CD8-positive, alpha-beta memory T cell (primary cell): Measurements from ENCODE around the gene FKBP1A. TPM values are rescaled to one million over a fixed set of nuclear protein-coding genes. Genes with fewer than 3 reads are reported as not detected.
"Not testable (repeated sequence)": the region's sequence is repeated elsewhere in the genome, so short reads cannot be mapped to it uniquely, and the experiment has no call there.

Experiments
- CTCF ChIA-PET: fragments of 350-600 bp; sonication (Branson Sonifier 250); formaldehyde crosslinking; loops from one replicate; lab custom pipeline; 2021; ENCODE audit warnings: antibody characterized with exemption; lab: Charles Lee
- POLR2A ChIA-PET: fragments of 350-600 bp; sonication (Branson Sonifier 250); formaldehyde crosslinking; loops from one replicate; lab custom pipeline; 2021; ENCODE audit warnings: antibody characterized with exemption; lab: Charles Lee
- DNase-seq, 5 donors: peaks; one replicate each; pipeline versions ENCODE4 v3.0.0 to v3.0.0-alpha.2; 2020 to 2022; ENCODE audit warnings: mixed read lengths in 1 of 5
- H3K27ac ChIP-seq: one replicate; pipeline ENCODE4 v1.7.0; 2013; ENCODE audit warnings: low read depth, mild to moderate bottlenecking, low read length, moderate library complexity
- H3K27me3 ChIP-seq: 2 replicates; pipeline ENCODE4 v1.7.0; 2013; ENCODE audit warnings: low read length, mild to moderate bottlenecking; ENCODE audit not compliant: insufficient read depth, poor library complexity, severe bottlenecking
- H3K36me3 ChIP-seq: 2 replicates; pipeline ENCODE4 v1.7.0; 2013; ENCODE audit warnings: mild to moderate bottlenecking, low read length, moderate library complexity; ENCODE audit not compliant: insufficient read depth
- H3K4me1 ChIP-seq: 2 replicates; pipeline ENCODE4 v1.7.0; 2013; ENCODE audit warnings: mild to moderate bottlenecking, low read length, moderate library complexity; ENCODE audit not compliant: insufficient read depth
- H3K4me3 ChIP-seq: 2 replicates; pipeline ENCODE4 v1.7.0; 2013; ENCODE audit warnings: mild to moderate bottlenecking, low read length
- H3K9me3 ChIP-seq: 2 replicates; pipeline ENCODE4 v1.7.0; 2013; ENCODE audit warnings: mild to moderate bottlenecking, low read length
- H3K27ac Mint-ChIP-seq, 8 donors: one replicate each; pipeline ENCODE4 v1.8.0; 2020 to 2021; ENCODE audit warnings: mixed read lengths in 8 of 8, mild to moderate bottlenecking in 6 of 8, inconsistent platforms in 3 of 8, moderate library complexity in 3 of 8
- H3K27me3 Mint-ChIP-seq, 2 donors: one replicate each; pipeline ENCODE4 v1.8.0; 2020 to 2021; ENCODE audit warnings: mixed read lengths in 2 of 2, mild to moderate bottlenecking in 1 of 2, moderate library complexity in 1 of 2
- H3K36me3 Mint-ChIP-seq, 3 donors: one replicate each; pipeline ENCODE4 v1.8.0; 2020 to 2021; ENCODE audit warnings: mixed read lengths in 3 of 3, inconsistent platforms in 1 of 3, mild to moderate bottlenecking in 1 of 3
- H3K4me1 Mint-ChIP-seq, 3 donors: one replicate each; pipeline ENCODE4 v1.8.0; 2020 to 2021; ENCODE audit warnings: mixed read lengths in 3 of 3, inconsistent platforms in 1 of 3, mild to moderate bottlenecking in 1 of 3
- H3K4me3 Mint-ChIP-seq, 7 donors: one replicate each; pipeline ENCODE4 v1.8.0; 2020 to 2021; ENCODE audit warnings: mixed read lengths in 7 of 7, mild to moderate bottlenecking in 6 of 7, moderate library complexity in 4 of 7, inconsistent platforms in 2 of 7
- H3K9me3 Mint-ChIP-seq, 5 donors: one replicate each; pipeline ENCODE4 v1.8.0; 2020 to 2022; ENCODE audit warnings: mixed read lengths in 5 of 5, mild to moderate bottlenecking in 3 of 5, moderate library complexity in 2 of 5, inconsistent platforms in 1 of 5
- polyA plus RNA-seq: library from polyadenylated mRNA; unstranded; fragments of 300-500 nt; fragmentation: Illumina TruSeq; gene quantifications from one replicate; pipeline ENCODE4 v1.2.3, GENCODE V29; 2021
- total RNA-seq, 2 experiments: library from RNA; stranded (reverse); gene quantifications; one replicate each; pipeline ENCODE4 v1.2.3, GENCODE V29; 2021

FKBP1A gene
- total and polyA plus RNA-seq, 3 experiments from 2014 or later = 43.1 to 274 (median 274) TPM

DNA sequence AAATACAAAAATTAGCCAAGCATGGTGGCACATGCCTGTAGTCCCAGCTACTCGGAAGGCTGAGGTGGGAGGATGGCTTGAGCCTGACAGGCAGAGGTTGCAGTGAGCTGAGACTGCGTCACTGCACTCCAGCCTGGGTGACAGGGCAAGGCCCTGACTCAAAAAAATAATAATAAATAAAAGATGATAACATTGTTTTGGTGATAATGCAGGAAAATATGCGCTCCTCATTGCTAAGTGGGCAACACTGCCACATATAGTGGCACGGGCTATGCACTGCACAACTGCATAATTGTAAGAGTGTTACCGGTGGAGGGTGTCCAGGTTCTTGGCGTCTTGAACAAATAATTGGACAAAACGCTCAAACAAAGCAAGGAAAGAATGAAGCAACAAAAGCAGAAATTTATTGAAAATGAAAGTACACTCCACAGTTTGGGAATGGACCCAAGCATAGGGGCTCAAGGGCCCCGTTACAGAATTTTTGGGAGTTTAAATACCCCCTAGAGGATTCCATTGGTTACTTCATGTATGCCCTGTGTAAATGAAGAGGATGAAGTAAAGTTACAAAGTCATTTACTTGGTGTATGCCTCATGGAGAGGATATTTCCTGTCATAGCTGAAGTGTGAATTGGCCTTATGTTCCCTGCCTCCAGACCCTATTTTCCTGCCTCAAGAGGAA lies 49.3 kb downstream of the FKBP1A start:
- H3K4me3 ChIP-seq, H3K27me3 Mint-ChIP-seq, H3K36me3 Mint-ChIP-seq, DNase-seq, H3K9me3 ChIP-seq, H3K27ac Mint-ChIP-seq, H3K27ac ChIP-seq, H3K4me3 Mint-ChIP-seq, H3K36me3 ChIP-seq, H3K9me3 Mint-ChIP-seq, POLR2A ChIA-PET, CTCF ChIA-PET, H3K27me3 ChIP-seq: not testable (repeated sequence)
- peaks cover 15% of the 10 kb centered on the region for H3K4me1 ChIP-seq
- peaks cover 25 to 42% (median 35%) of the 10 kb centered on the region in 3 donors for H3K4me1 Mint-ChIP-seq

DNA sequence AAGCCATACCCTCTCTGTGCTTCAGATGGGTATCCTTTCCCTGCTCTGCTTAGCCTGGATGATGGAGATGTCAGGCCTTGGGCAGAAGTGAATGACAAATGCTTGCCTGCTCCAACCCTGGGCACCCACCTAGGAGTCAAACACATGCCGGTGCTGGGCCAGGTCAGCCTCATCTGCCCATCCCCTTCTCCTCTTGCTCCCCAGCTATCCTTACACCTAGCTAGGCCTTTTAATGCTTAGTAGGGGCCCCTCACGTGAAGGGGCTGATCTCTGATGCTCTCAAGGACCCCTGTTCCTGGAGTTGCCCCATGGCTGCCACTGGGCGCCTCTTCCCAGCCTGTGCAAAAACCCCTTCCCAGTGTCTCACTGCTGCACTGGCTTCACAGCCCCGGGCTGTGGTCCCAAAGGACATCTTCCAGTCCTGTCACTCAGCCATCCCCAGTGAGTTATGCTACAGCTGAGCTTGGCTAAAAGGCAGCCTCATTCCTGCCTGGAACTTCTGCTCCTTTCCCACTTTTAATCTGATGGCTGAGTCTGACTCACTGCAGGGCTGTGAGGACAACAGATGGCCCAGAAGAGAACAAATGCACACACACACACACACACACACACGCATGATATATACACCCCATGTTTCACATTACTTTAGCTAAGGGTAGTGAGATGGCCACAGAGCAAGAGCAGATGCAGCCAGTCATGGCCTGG lies 51.1 kb downstream of the FKBP1A start:
- CTCF ChIA-PET = no interaction called here

DNA sequence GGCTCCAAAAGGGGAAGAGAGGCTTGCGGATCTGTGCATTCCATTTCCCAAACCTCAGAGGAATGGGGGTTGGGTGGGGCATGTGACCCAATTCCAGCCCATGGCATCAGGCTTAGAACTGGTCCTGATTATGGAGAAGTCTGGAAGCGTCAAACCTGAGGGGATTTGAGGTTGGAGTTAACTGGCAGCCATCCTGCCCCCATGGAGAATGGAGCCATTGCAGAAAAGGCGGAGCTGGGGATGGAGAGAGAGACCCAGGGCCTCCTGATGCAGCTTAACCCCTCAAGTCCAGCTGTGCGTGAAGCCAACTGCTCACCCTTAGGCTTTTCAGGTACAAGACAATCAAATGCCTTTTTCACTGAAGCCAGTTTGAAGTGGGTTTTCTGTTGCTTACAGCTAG lies 54.1 kb downstream of the FKBP1A start:
- no peaks in the 10 kb centered on the region for H3K27me3 Mint-ChIP-seq
- H3K27ac Mint-ChIP-seq = peak overlapping the region in 2 of 8 donors; percentile 29 to 68
- no peak for DNase-seq
- no peak overlapping the region for H3K4me3 Mint-ChIP-seq
- no peak overlapping the region for H3K4me3 ChIP-seq
- H3K36me3 ChIP-seq = no peaks in the 10 kb centered on the region
- H3K27ac ChIP-seq = no peak overlapping the region
- ChIA-PET POLR2A (no interaction called here), CTCF (no interaction called here)
- H3K9me3 ChIP-seq = no peaks in the 10 kb centered on the region
- H3K27me3 ChIP-seq = no peaks in the 10 kb centered on the region
- peaks cover 0 to 11% (median 0%) of the 10 kb centered on the region in 3 donors for H3K36me3 Mint-ChIP-seq
- peaks cover 6 to 33% (median 11%) of the 10 kb centered on the region in 3 donors for H3K4me1 Mint-ChIP-seq
- peaks cover 15% of the 10 kb centered on the region for H3K4me1 ChIP-seq
- no peaks in the 10 kb centered on the region for H3K9me3 Mint-ChIP-seq

More for the DNA sequence above, 51.1 kb downstream of the FKBP1A start:
- no peaks in the 10 kb centered on the region for H3K9me3 Mint-ChIP-seq
- no peaks in the 10 kb centered on the region for H3K27me3 Mint-ChIP-seq
- Histone ChIP-seq H3K4me1 (peaks cover 24% of the 10 kb centered on the region), H3K36me3 (no peaks in the 10 kb centered on the region), H3K27ac (no peak overlapping the region), H3K4me3 (no peak overlapping the region), H3K27me3 (no peaks in the 10 kb centered on the region), H3K9me3 (no peaks in the 10 kb centered on the region)
- DNase-seq = no peak
- POLR2A ChIA-PET = no interaction called here
- peak overlapping the region in 1 of 8 donors; percentile 3 for H3K27ac Mint-ChIP-seq
- no peak overlapping the region for H3K4me3 Mint-ChIP-seq
- H3K36me3 Mint-ChIP-seq = no peaks in the 10 kb centered on the region
- peaks cover 20 to 34% (median 20%) of the 10 kb centered on the region in 3 donors for H3K4me1 Mint-ChIP-seq

DNA sequence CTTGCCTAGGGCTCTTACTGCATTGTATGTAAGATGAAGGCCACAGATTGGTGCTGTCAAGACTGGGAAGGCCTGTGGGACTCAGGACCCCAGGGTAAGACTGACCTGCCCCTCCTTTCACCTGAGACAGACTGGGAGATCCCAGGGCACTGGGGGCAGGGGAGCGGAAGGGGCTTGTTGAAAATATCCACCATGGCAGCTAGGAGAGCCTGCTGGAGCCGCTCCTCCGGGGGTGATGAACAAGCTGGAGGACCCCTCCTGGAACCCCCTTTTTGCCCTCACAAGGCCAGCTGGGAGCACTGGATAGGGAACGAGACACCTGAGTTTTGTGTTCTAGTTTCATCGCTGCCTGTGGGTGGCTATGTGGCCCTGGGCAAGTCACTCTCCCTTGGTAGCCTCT lies 54.8 kb downstream of the FKBP1A start:
- peak overlapping the region in 3 of 8 donors; percentile 11 to 68 (median 58) for H3K27ac Mint-ChIP-seq
- no peaks in the 10 kb centered on the region for H3K9me3 Mint-ChIP-seq
- H3K4me3 ChIP-seq = no peak overlapping the region
- ChIA-PET POLR2A (no interaction called here), CTCF (no interaction called here)
- no peaks in the 10 kb centered on the region for H3K36me3 ChIP-seq
- no peaks in the 10 kb centered on the region for H3K9me3 ChIP-seq
- DNase-seq = no peak
- H3K4me1 Mint-ChIP-seq = peaks cover 6 to 33% (median 11%) of the 10 kb centered on the region in 3 donors
- H3K4me3 Mint-ChIP-seq = no peak overlapping the region
- H3K27ac ChIP-seq = no peak overlapping the region
- peaks cover 15% of the 10 kb centered on the region for H3K4me1 ChIP-seq
- peaks cover 0 to 17% (median 0%) of the 10 kb centered on the region in 3 donors for H3K36me3 Mint-ChIP-seq
- no peaks in the 10 kb centered on the region for H3K27me3 Mint-ChIP-seq
- H3K27me3 ChIP-seq = no peaks in the 10 kb centered on the region

DNA sequence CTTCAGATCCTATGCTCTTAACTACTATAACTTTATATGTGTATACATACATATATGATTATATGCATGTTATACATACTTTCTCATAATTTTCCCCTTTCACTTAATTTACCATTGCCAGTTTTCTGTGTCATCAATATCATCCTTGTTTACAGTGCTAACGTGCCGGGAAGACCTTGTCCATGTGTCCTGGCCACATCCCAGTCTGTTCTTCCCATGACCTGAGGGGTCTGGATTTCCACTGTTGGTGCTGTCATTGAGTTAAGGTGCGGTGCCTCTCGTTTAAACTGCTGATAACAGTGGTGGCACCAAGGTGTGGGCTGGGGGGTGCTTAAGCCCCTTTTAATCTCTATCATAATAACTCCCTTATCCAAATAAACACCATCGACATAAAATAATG lies 55.4 kb downstream of the FKBP1A start:
- Mint-ChIP-seq H3K9me3 (no peaks in the 10 kb centered on the region), H3K27me3 (no peaks in the 10 kb centered on the region), H3K36me3 (peaks cover 0 to 24% (median 0%) of the 10 kb centered on the region in 3 donors), H3K4me3 (peak overlapping the region in 1 of 7 donors; percentile 23), H3K27ac (peak overlapping the region in 1 of 8 donors; percentile 11), H3K4me1 (peaks cover 6 to 36% (median 14%) of the 10 kb centered on the region in 3 donors)
- Histone ChIP-seq H3K27me3 (no peaks in the 10 kb centered on the region), H3K4me3 (no peak overlapping the region), H3K4me1 (peaks cover 15% of the 10 kb centered on the region), H3K27ac (no peak overlapping the region), H3K36me3 (no peaks in the 10 kb centered on the region), H3K9me3 (no peaks in the 10 kb centered on the region)
- ChIA-PET POLR2A (no interaction called here), CTCF (no interaction called here)
- DNase-seq = no peak

DNA sequence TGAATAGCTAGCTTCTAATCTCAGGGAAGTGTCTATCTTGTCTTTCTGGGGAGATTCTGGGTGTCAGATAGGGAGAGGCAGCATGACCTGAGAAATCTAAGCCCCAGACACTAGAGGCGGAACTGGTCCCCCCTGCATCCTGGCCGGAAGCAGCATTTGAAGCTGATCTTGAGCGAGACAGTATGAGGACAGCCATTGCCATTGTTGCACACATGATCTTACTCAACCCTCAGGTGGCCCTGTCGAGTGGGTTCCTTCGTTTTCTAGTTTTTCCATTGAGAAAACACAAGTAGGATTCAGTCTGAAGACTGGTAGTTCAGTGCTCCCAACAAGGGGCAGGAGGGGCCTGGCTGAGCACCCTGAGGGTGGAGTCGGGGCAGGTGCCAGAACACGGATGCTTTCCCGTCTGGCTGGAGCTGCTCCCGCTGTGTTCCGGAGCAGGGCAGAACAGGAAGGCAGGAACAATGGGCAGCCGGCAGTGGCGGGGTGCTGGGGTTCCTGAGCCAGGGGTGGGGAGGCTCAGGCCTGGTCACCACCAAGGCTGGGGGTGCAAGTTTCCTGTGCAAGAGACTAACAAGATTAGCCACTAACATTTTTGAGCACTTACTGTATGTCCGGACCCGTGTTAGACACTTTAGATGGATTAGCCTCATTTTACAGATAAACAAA lies 56.0 kb downstream of the FKBP1A start:
- H3K4me3 ChIP-seq = no peak overlapping the region
- H3K4me1 ChIP-seq = peaks cover 15% of the 10 kb centered on the region
- no peak overlapping the region for H3K4me3 Mint-ChIP-seq
- peak in 1 of 5 donors; percentile 40 for DNase-seq
- H3K36me3 Mint-ChIP-seq = peaks cover 0 to 30% (median 0%) of the 10 kb centered on the region in 3 donors
- no peaks in the 10 kb centered on the region for H3K27me3 ChIP-seq
- H3K27ac Mint-ChIP-seq = peak overlapping the region in 7 of 8 donors; percentile 14 to 82 (median 61)
- POLR2A ChIA-PET = no interaction called here
- H3K36me3 ChIP-seq = peaks cover under 1% of the 10 kb centered on the region
- peaks cover 6 to 36% (median 13%) of the 10 kb centered on the region in 3 donors for H3K4me1 Mint-ChIP-seq
- no peaks in the 10 kb centered on the region for H3K27me3 Mint-ChIP-seq
- H3K27ac ChIP-seq = no peak overlapping the region
- H3K9me3 Mint-ChIP-seq = no peaks in the 10 kb centered on the region
- no peaks in the 10 kb centered on the region for H3K9me3 ChIP-seq
- CTCF ChIA-PET = interaction anchor here (1.3 kb wide), 1 partner anchor 100 kb away, joined by 4 read pairs; no protein-coding TSS in a partner anchor

DNA sequence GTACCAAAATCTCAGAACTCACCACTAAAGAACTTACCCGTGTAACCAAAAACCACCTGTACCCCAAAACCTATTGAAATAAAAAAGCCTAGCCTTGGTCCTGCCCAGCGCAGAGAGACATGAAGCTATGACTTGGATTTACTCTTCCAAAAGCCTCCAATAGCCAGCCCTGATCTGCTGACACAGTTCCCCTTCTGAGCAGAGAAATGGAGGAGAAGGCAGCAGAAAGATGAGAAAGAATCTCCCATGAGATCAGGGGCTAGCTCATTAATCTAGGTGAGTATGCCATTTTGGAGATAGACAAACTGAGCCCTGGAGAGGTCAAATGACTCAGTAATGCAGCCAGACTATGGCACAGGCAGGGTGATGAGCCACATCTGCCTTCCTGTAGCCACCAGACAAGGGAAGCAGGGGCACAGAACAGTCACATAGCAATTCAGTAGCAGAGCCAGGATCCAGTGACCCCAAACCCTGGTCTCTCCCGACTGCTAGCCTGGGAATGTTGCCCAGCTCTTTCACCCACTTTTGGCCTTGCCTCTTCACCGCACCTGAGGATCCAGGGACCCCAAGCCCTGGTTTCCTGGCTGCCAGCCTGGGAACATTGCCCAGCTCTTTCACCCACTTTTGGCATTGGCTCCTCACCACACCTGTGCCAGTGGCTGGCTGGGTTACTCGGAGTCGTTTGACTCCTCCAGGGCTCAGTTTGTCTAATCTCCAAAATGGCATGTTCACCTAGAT lies 56.7 kb downstream of the FKBP1A start:
- Mint-ChIP-seq H3K4me1 (peaks cover 6 to 38% (median 13%) of the 10 kb centered on the region in 3 donors), H3K9me3 (no peaks in the 10 kb centered on the region), H3K27me3 (no peaks in the 10 kb centered on the region), H3K4me3 (no peak overlapping the region), H3K36me3 (peaks cover 0 to 36% (median 0%) of the 10 kb centered on the region in 3 donors), H3K27ac (peak overlapping the region in 6 of 8 donors; percentile 16 to 74 (median 60))
- no peak for DNase-seq
- no peaks in the 10 kb centered on the region for H3K9me3 ChIP-seq
- peaks cover 15% of the 10 kb centered on the region for H3K4me1 ChIP-seq
- peaks cover 5% of the 10 kb centered on the region for H3K36me3 ChIP-seq
- POLR2A ChIA-PET = no interaction called here
- H3K27ac ChIP-seq = no peak overlapping the region
- H3K4me3 ChIP-seq = no peak overlapping the region
- H3K27me3 ChIP-seq = no peaks in the 10 kb centered on the region
- CTCF ChIA-PET = interaction anchor here (1.3 kb wide), 1 partner anchor 101 kb away, joined by 4 read pairs; no protein-coding TSS in a partner anchor
